Measurements from ENCODE around the gene PMFBP1.

The PMFBP1 gene

DNA sequence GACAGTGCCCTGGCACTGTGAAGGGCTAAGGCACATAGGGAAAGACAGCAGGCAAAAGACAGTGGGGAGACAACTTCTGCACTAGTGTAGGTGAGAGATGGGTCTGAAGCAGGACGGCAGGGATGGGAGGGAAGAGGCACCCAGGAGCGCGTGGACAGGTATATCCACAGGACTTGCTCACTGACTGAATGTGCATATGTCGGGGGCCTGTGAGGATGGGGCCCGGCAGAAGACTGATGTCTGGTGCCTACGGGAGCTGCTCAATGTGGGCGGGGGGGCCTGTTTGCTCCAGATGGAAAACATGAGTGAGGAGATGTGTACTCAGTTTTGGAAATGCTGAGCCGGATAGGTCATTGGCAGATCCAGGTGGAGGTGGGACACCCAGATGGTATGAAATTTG is 47.3 kb upstream of the PMFBP1 start:
- Histone ChIP-seq H3K9me2 (ENCODE audit: low read depth, low read length) (no peaks in the 10 kb centered on the region), H3K4me1 (ENCODE audit: insufficient read depth, low read length, severe bottlenecking) (no peaks in the 10 kb centered on the region), H3K4me2 (ENCODE audit: low read length) (no peak overlapping the region), H2AFZ (ENCODE audit: low read length) (no peak overlapping the region), H3F3A (ENCODE audit: insufficient read depth, low read length) (no peaks in the 10 kb centered on the region), H3K9ac (ENCODE audit: low read length) (no peak overlapping the region), H3K27ac (ENCODE audit: low read depth, low read length, poor library complexity, severe bottlenecking) (no peak overlapping the region), H3K36me3 (ENCODE audit: insufficient read depth, low read length) (no peaks in the 10 kb centered on the region), H4K20me1 (ENCODE audit: insufficient read depth, low read length) (no peaks in the 10 kb centered on the region), H3K4me3 (ENCODE audit: low read depth, low read length, poor library complexity, severe bottlenecking) (no peak overlapping the region), H3K27me3 (ENCODE audit: insufficient read depth, low read length) (no peaks in the 10 kb centered on the region), H3K9me3 (ENCODE audit: low read length) (no peaks in the 10 kb centered on the region), H3K79me2 (ENCODE audit: insufficient read depth, low read length) (no peaks in the 10 kb centered on the region)
- TF ChIP-seq, protein P1, sequence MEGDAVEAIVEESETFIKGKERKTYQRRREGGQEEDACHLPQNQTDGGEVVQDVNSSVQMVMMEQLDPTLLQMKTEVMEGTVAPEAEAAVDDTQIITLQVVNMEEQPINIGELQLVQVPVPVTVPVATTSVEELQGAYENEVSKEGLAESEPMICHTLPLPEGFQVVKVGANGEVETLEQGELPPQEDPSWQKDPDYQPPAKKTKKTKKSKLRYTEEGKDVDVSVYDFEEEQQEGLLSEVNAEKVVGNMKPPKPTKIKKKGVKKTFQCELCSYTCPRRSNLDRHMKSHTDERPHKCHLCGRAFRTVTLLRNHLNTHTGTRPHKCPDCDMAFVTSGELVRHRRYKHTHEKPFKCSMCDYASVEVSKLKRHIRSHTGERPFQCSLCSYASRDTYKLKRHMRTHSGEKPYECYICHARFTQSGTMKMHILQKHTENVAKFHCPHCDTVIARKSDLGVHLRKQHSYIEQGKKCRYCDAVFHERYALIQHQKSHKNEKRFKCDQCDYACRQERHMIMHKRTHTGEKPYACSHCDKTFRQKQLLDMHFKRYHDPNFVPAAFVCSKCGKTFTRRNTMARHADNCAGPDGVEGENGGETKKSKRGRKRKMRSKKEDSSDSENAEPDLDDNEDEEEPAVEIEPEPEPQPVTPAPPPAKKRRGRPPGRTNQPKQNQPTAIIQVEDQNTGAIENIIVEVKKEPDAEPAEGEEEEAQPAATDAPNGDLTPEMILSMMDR (IDR thresholded peaks at IDR 0.05; ENCODE audit: low read length), result no peak
- TF ChIP-seq EZH2 (IDR thresholded peaks at IDR 0.05; ENCODE audit: borderline replicate concordance, low read length), result no peak

DNA sequence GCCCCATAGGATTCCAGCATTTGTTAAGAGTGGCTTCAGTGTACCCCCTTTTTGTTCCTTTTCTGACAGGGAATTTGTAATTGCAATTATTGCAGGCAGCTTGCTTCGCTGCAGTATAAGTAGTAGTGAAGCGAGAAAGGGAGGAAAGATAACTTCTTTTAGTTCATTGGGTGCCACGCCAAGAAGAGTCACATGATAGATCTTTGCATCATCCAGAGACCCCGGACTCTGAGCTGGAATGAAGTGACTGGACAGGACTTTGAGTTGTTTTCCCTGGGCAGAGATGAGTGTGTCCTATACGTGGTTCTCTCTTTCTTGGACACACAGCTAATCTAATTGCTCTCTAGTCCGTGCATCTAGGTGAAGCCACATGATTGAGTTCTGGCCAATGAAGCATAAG is 44.8 kb upstream of the PMFBP1 start:
- no peaks in the 10 kb centered on the region for H3K27me3 ChIP-seq (ENCODE audit: insufficient read depth, low read length)
- no peak overlapping the region for H2AFZ ChIP-seq (ENCODE audit: low read length)
- H3K9ac ChIP-seq (ENCODE audit: low read length), result no peak overlapping the region
- no peaks in the 10 kb centered on the region for H3K9me2 ChIP-seq (ENCODE audit: low read depth, low read length)
- TF ChIP-seq EZH2 (IDR thresholded peaks at IDR 0.05; ENCODE audit: borderline replicate concordance, low read length), result no peak
- TF ChIP-seq, protein P1 (IDR thresholded peaks at IDR 0.05; ENCODE audit: low read length), result no peak
- no peaks in the 10 kb centered on the region for H3K36me3 ChIP-seq (ENCODE audit: insufficient read depth, low read length)
- no peak overlapping the region for H3K4me2 ChIP-seq (ENCODE audit: low read length)
- H3K9me3 ChIP-seq (ENCODE audit: low read length), result no peaks in the 10 kb centered on the region
- H4K20me1 ChIP-seq (ENCODE audit: insufficient read depth, low read length), result no peaks in the 10 kb centered on the region
- no peaks in the 10 kb centered on the region for H3K79me2 ChIP-seq (ENCODE audit: insufficient read depth, low read length)
- no peaks in the 10 kb centered on the region for H3K4me1 ChIP-seq (ENCODE audit: insufficient read depth, low read length, severe bottlenecking)
- no peak overlapping the region for H3K4me3 ChIP-seq (ENCODE audit: low read depth, low read length, poor library complexity, severe bottlenecking)
- no peaks in the 10 kb centered on the region for H3F3A ChIP-seq (ENCODE audit: insufficient read depth, low read length)
- no peak overlapping the region for H3K27ac ChIP-seq (ENCODE audit: low read depth, low read length, poor library complexity, severe bottlenecking)

DNA sequence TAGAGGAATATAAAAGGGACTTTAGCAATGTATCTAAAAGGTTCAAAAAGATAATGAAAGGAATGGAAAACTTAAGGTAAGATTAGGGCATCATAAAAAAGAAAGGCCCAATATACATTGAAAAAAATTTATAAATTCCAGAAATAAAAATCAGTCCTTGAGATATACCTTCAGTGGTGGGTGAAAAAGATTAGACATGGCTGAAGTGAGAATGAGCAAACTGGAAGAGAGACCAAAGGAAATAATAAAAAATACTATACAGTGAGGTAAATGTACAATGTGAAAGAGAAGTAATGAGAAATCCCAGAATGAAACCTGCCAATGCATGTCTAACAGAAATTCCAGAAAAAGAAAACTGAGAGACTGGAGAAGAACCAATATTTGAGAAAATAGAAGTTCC is 42.9 kb upstream of the PMFBP1 start:
- Histone ChIP-seq H3F3A (ENCODE audit: insufficient read depth, low read length) (no peaks in the 10 kb centered on the region), H3K9ac (ENCODE audit: low read length) (no peak overlapping the region), H3K4me3 (ENCODE audit: low read depth, low read length, poor library complexity, severe bottlenecking) (no peak overlapping the region), H3K36me3 (ENCODE audit: insufficient read depth, low read length) (no peaks in the 10 kb centered on the region), H2AFZ (ENCODE audit: low read length) (no peak overlapping the region), H4K20me1 (ENCODE audit: insufficient read depth, low read length) (no peaks in the 10 kb centered on the region), H3K27me3 (ENCODE audit: insufficient read depth, low read length) (no peaks in the 10 kb centered on the region), H3K79me2 (ENCODE audit: insufficient read depth, low read length) (no peaks in the 10 kb centered on the region), H3K9me2 (ENCODE audit: low read depth, low read length) (no peaks in the 10 kb centered on the region), H3K9me3 (ENCODE audit: low read length) (no peaks in the 10 kb centered on the region), H3K4me1 (ENCODE audit: insufficient read depth, low read length, severe bottlenecking) (no peaks in the 10 kb centered on the region), H3K27ac (ENCODE audit: low read depth, low read length, poor library complexity, severe bottlenecking) (no peak overlapping the region), H3K4me2 (ENCODE audit: low read length) (no peak overlapping the region)
- TF ChIP-seq EZH2 (IDR thresholded peaks at IDR 0.05; ENCODE audit: borderline replicate concordance, low read length), result no peak

DNA sequence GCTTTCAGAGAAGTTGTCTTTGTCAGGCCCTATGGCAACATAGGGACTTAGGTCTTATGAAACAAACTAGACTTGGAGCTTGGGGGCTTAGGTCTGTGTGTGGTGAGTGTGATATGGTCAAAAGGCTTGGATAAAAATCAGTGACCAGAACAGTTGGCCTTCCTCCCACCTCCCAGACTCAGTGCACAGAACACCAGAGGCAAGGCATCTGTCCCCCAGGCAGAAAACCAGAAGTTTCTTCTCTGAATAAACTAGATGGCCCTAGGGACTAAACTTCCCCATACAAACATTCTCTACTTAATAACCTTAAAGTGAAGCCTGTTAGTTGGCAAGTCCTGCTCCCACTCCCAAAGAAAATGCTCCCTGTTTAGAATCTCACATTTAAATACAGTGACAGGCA is 39.2 kb upstream of the PMFBP1 start:
- Histone ChIP-seq H3K79me2 (ENCODE audit: insufficient read depth, low read length) (no peaks in the 10 kb centered on the region), H3K9me2 (ENCODE audit: low read depth, low read length) (no peaks in the 10 kb centered on the region), H2AFZ (ENCODE audit: low read length) (no peak overlapping the region), H3K27ac (ENCODE audit: low read depth, low read length, poor library complexity, severe bottlenecking) (no peak overlapping the region), H3K27me3 (ENCODE audit: insufficient read depth, low read length) (no peaks in the 10 kb centered on the region), H3K9ac (ENCODE audit: low read length) (no peak overlapping the region), H3F3A (ENCODE audit: insufficient read depth, low read length) (no peaks in the 10 kb centered on the region), H3K36me3 (ENCODE audit: insufficient read depth, low read length) (no peaks in the 10 kb centered on the region), H3K4me2 (ENCODE audit: low read length) (no peak overlapping the region), H4K20me1 (ENCODE audit: insufficient read depth, low read length) (no peaks in the 10 kb centered on the region), H3K4me3 (ENCODE audit: low read depth, low read length, poor library complexity, severe bottlenecking) (no peak overlapping the region), H3K9me3 (ENCODE audit: low read length) (no peaks in the 10 kb centered on the region), H3K4me1 (ENCODE audit: insufficient read depth, low read length, severe bottlenecking) (no peaks in the 10 kb centered on the region)
- no peak for TF ChIP-seq EZH2 (IDR thresholded peaks at IDR 0.05; ENCODE audit: borderline replicate concordance, low read length)
- TF ChIP-seq, protein P1 (IDR thresholded peaks at IDR 0.05; ENCODE audit: low read length), result no peak
